ENCODE measurements around the gene AMACR. TPM values are rescaled to one million over a fixed set of nuclear protein-coding genes. Genes with fewer than 3 reads are reported as not detected.

Gene AMACR
- total RNA-seq, 1 donor from 2014 or later: 12.8 TPM

- no peak for TF ChIP-seq CTCF (IDR thresholded peaks at IDR 0.05)
- no peak for DNase-seq (ENCODE audit: extremely low spot score, unreplicated experiment)
- peak overlapping the region; percentile 84 for H3K27ac Mint-ChIP-seq (ENCODE audit: unreplicated experiment)
- no peak overlapping the region for H3K4me3 Mint-ChIP-seq (ENCODE audit: unreplicated experiment)
- peaks cover 30% of the 10 kb centered on the region for H3K4me1 Mint-ChIP-seq (ENCODE audit: unreplicated experiment)
- H3K36me3 Mint-ChIP-seq (ENCODE audit: unreplicated experiment): peaks cover 2% of the 10 kb centered on the region
- H3K27me3 Mint-ChIP-seq (ENCODE audit: unreplicated experiment): no peaks in the 10 kb centered on the region
- no peaks in the 10 kb centered on the region for H3K9me3 Mint-ChIP-seq (ENCODE audit: unreplicated experiment)
Observed at GRCh38 chr5:34053571-34054399, 45.9 kb upstream of the AMACR start.

- Mint-ChIP-seq H3K9me3 (ENCODE audit: unreplicated experiment) (no peaks in the 10 kb centered on the region), H3K4me1 (ENCODE audit: unreplicated experiment) (peaks cover 30% of the 10 kb centered on the region), H3K27ac (ENCODE audit: unreplicated experiment) (peak overlapping the region; percentile 84), H3K27me3 (ENCODE audit: unreplicated experiment) (no peaks in the 10 kb centered on the region), H3K4me3 (ENCODE audit: unreplicated experiment) (no peak overlapping the region), H3K36me3 (ENCODE audit: unreplicated experiment) (peaks cover 2% of the 10 kb centered on the region)
- DNase-seq (ENCODE audit: extremely low spot score, unreplicated experiment): no peak
- no peak for TF ChIP-seq CTCF (IDR thresholded peaks at IDR 0.05)
Observed at GRCh38 chr5:34053133-34053532, 45.3 kb upstream of the AMACR start.

- H3K9me3 Mint-ChIP-seq (ENCODE audit: unreplicated experiment): no peaks in the 10 kb centered on the region
- no peak for DNase-seq (ENCODE audit: extremely low spot score, unreplicated experiment)
- H3K27me3 Mint-ChIP-seq (ENCODE audit: unreplicated experiment): no peaks in the 10 kb centered on the region
- peaks cover 32% of the 10 kb centered on the region for H3K4me1 Mint-ChIP-seq (ENCODE audit: unreplicated experiment)
- TF ChIP-seq CTCF (IDR thresholded peaks at IDR 0.05): no peak
- no peak overlapping the region for H3K27ac Mint-ChIP-seq (ENCODE audit: unreplicated experiment)
- H3K36me3 Mint-ChIP-seq (ENCODE audit: unreplicated experiment): peaks cover 2% of the 10 kb centered on the region
- no peak overlapping the region for H3K4me3 Mint-ChIP-seq (ENCODE audit: unreplicated experiment)
Observed at GRCh38 chr5:34051374-34051980, 43.6 kb upstream of the AMACR start.

- Mint-ChIP-seq H3K27me3 (ENCODE audit: unreplicated experiment) (no peaks in the 10 kb centered on the region), H3K4me3 (ENCODE audit: unreplicated experiment) (no peak overlapping the region), H3K27ac (ENCODE audit: unreplicated experiment) (no peak overlapping the region), H3K36me3 (ENCODE audit: unreplicated experiment) (peaks cover 2% of the 10 kb centered on the region), H3K4me1 (ENCODE audit: unreplicated experiment) (peaks cover 24% of the 10 kb centered on the region), H3K9me3 (ENCODE audit: unreplicated experiment) (no peaks in the 10 kb centered on the region)
- no peak for DNase-seq (ENCODE audit: extremely low spot score, unreplicated experiment)
- TF ChIP-seq CTCF (IDR thresholded peaks at IDR 0.05): no peak
Observed at GRCh38 chr5:34047774-34048572, 40.1 kb upstream of the AMACR start.

GRCh38 chr5:34047143-34047542 is 39.3 kb upstream of the AMACR start:
- no peak for TF ChIP-seq CTCF (IDR thresholded peaks at IDR 0.05)
- Mint-ChIP-seq H3K36me3 (ENCODE audit: unreplicated experiment) (peaks cover 2% of the 10 kb centered on the region), H3K27ac (ENCODE audit: unreplicated experiment) (no peak overlapping the region), H3K4me3 (ENCODE audit: unreplicated experiment) (no peak overlapping the region), H3K4me1 (ENCODE audit: unreplicated experiment) (peaks cover 19% of the 10 kb centered on the region), H3K9me3 (ENCODE audit: unreplicated experiment) (no peaks in the 10 kb centered on the region), H3K27me3 (ENCODE audit: unreplicated experiment) (no peaks in the 10 kb centered on the region)
- no peak for DNase-seq (ENCODE audit: extremely low spot score, unreplicated experiment)
